SU-DHL-6 (cell line): Measurements from ENCODE around the gene DUSP5.

ENCODE experiments used
- H2AFZ ChIP-seq: fragments of 200-600 bp; sonication (generic); 2 replicates; pipeline ENCODE4 v1.6.1; 2014; ENCODE audit warnings: low read depth, mild to moderate bottlenecking, moderate library complexity, mixed read lengths, antibody characterized with exemption, low read length; ENCODE audit not compliant: severe bottlenecking
- H3F3A ChIP-seq: fragments of 200-600 bp; shearing (Covaris generic); 2 replicates; pipeline ENCODE4 v1.6.0; 2016; ENCODE audit warnings: antibody characterized with exemption, mild to moderate bottlenecking; ENCODE audit not compliant: insufficient read depth
- H3K27ac ChIP-seq: fragments of 200-600 bp; sonication (generic); 2 replicates; pipeline ENCODE4 v1.5.1; 2016; ENCODE audit warnings: low read depth, mild to moderate bottlenecking, low read length, moderate library complexity, mixed read lengths
- H3K27me3 ChIP-seq: fragments of 200-600 bp; sonication (generic), shearing (Covaris generic); 2 replicates; pipeline ENCODE4 v1.6.0; 2014; ENCODE audit warnings: mild to moderate bottlenecking, low read length
- H3K36me3 ChIP-seq: fragments of 200-600 bp; sonication (generic); 2 replicates; pipeline ENCODE4 v1.6.1; 2014; ENCODE audit warnings: mild to moderate bottlenecking, low read length, mixed read lengths
- H3K4me2 ChIP-seq: fragments of 300-600, 200-600 bp; shearing (Covaris generic), sonication (generic); 2 replicates; pipeline ENCODE4 v1.6.0; 2014; ENCODE audit warnings: low read length, low read depth, mild to moderate bottlenecking; ENCODE audit not compliant: poor library complexity, severe bottlenecking
- H3K4me3 ChIP-seq: fragments of 200-600 bp; sonication (generic); 2 replicates; pipeline ENCODE4 v1.5.1; 2014; ENCODE audit warnings: antibody characterized with exemption, low read length, mild to moderate bottlenecking, mixed read lengths; ENCODE audit not compliant: insufficient read depth, poor library complexity, severe bottlenecking
- H3K79me2 ChIP-seq: fragments of 200-600 bp; sonication (generic); 2 replicates; pipeline ENCODE4 v1.6.1; 2014; ENCODE audit warnings: mild to moderate bottlenecking, low read length, moderate library complexity; ENCODE audit not compliant: insufficient read depth
- H3K9ac ChIP-seq: fragments of 200-600 bp; sonication (generic); 2 replicates; pipeline ENCODE4 v1.7.0; 2014; ENCODE audit warnings: mild to moderate bottlenecking, low read length
- H3K9me2 ChIP-seq: fragments of 200-600 bp; sonication (generic); replicated peaks from 2 replicates; pipeline ENCODE4 v1.6.1; 2014; ENCODE audit warnings: low read length; ENCODE audit not compliant: insufficient read depth
- H3K9me3 ChIP-seq: fragments of 200-600 bp; sonication (generic); 2 replicates; pipeline ENCODE4 v1.6.1; 2014; ENCODE audit warnings: low read length, mixed read lengths; ENCODE audit not compliant: insufficient read depth
- H4K20me1 ChIP-seq: fragments of 200-600 bp; sonication (generic); 2 replicates; pipeline ENCODE4 v1.6.1; 2014; ENCODE audit warnings: low read depth, mild to moderate bottlenecking, antibody characterized with exemption, low read length, moderate library complexity, mixed read lengths
- EZH2phosphoT487 ChIP-seq: fragments of 200-600 bp; sonication (generic), shearing (Covaris generic); conservative IDR thresholded peaks from 2 replicates; pipeline ENCODE4 v1.6.1; 2018; ENCODE audit warnings: mild to moderate bottlenecking, antibody characterized with exemption, low read length, moderate library complexity, mixed read lengths
- TF ChIP-seq, protein P1 (sequence below): fragments of 200-600 bp; sonication (generic); IDR thresholded peaks from one replicate; pipeline ENCODE4 v1.5.1; 2017; ENCODE audit warnings: antibody characterized with exemption, mild to moderate bottlenecking, low read length, moderate library complexity; ENCODE audit not compliant: insufficient read depth, poor library complexity, severe bottlenecking

Gene DUSP5

DNA sequence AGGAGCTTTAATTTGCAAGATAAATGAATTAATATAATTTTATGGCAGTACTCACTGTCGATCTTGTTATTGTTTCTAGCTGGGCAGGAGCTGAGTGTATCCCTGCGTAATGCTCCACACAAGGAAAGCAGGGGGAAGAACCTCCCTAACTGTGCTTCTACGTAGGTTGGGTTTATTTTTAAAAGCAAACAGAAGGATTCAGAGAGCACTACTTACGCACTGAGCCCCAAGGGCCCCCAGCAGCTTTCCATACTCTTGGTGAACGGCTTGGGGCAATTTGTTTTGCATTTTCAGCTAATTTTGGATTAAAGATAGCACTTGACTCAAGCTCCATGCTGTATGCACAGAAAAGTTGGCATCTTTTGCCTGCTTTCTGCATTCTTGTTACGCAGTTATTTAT lies 9.6 kb downstream of the DUSP5 start:
- H3K4me2 ChIP-seq = no peak overlapping the region
- no peak overlapping the region for H3K27ac ChIP-seq
- no peaks in the 10 kb centered on the region for H3K27me3 ChIP-seq
- no peaks in the 10 kb centered on the region; the same call in 1 of the 2 replicates for H4K20me1 ChIP-seq
- no peak overlapping the region for H2AFZ ChIP-seq
- no peaks in the 10 kb centered on the region for H3K9me3 ChIP-seq
- TF ChIP-seq, protein P1, sequence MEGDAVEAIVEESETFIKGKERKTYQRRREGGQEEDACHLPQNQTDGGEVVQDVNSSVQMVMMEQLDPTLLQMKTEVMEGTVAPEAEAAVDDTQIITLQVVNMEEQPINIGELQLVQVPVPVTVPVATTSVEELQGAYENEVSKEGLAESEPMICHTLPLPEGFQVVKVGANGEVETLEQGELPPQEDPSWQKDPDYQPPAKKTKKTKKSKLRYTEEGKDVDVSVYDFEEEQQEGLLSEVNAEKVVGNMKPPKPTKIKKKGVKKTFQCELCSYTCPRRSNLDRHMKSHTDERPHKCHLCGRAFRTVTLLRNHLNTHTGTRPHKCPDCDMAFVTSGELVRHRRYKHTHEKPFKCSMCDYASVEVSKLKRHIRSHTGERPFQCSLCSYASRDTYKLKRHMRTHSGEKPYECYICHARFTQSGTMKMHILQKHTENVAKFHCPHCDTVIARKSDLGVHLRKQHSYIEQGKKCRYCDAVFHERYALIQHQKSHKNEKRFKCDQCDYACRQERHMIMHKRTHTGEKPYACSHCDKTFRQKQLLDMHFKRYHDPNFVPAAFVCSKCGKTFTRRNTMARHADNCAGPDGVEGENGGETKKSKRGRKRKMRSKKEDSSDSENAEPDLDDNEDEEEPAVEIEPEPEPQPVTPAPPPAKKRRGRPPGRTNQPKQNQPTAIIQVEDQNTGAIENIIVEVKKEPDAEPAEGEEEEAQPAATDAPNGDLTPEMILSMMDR = no peak
- TF ChIP-seq EZH2phosphoT487 = no peak
- no peaks in the 10 kb centered on the region for H3K36me3 ChIP-seq
- no peak overlapping the region for H3K9ac ChIP-seq
- no peaks in the 10 kb centered on the region for H3F3A ChIP-seq
- H3K9me2 ChIP-seq = no peaks in the 10 kb centered on the region
- H3K79me2 ChIP-seq = no peaks in the 10 kb centered on the region
- no peak overlapping the region for H3K4me3 ChIP-seq

DNA sequence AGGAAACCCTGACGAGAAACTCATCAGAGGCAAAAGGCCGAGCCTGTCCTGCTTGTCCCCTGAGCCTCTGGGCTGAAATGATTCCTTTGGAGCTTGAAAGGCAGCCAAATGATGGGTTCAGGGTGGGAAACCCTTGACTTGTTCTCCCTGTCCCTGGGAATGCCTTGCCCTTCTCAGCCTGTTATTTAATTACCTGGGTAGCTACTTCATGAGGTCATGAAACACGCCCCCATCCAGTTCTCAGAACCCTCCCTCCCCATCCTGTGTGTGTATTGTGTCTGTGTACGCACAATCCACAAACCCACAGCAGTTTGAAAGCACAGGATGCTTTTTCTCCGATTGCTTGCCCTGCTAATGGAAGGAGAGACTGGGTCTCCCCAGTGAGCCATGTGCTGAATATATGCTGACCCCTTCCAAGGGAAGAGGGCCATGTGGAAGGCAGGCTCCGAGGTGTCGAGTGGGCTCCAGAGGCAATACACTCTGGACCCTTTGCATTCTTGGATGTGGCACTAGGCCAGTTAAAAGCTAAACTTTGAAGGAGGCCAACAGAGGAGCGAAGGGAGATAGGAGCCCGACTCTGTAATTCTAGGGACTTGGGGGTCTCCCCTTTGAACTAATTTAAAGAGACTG lies 10.6 kb downstream of the DUSP5 start:
- no peak overlapping the region for H3K9ac ChIP-seq
- H3K27ac ChIP-seq = no peak overlapping the region
- no peak overlapping the region for H2AFZ ChIP-seq
- no peaks in the 10 kb centered on the region for H3K36me3 ChIP-seq
- no peaks in the 10 kb centered on the region; the same call in 1 of the 2 replicates for H4K20me1 ChIP-seq
- no peaks in the 10 kb centered on the region for H3K9me3 ChIP-seq
- H3K4me2 ChIP-seq = no peak overlapping the region
- H3K4me3 ChIP-seq = no peak overlapping the region
- no peaks in the 10 kb centered on the region for H3F3A ChIP-seq
- H3K9me2 ChIP-seq = no peaks in the 10 kb centered on the region
- no peaks in the 10 kb centered on the region for H3K27me3 ChIP-seq
- TF ChIP-seq, protein P1 = no peak
- no peak for TF ChIP-seq EZH2phosphoT487
- no peaks in the 10 kb centered on the region for H3K79me2 ChIP-seq

DNA sequence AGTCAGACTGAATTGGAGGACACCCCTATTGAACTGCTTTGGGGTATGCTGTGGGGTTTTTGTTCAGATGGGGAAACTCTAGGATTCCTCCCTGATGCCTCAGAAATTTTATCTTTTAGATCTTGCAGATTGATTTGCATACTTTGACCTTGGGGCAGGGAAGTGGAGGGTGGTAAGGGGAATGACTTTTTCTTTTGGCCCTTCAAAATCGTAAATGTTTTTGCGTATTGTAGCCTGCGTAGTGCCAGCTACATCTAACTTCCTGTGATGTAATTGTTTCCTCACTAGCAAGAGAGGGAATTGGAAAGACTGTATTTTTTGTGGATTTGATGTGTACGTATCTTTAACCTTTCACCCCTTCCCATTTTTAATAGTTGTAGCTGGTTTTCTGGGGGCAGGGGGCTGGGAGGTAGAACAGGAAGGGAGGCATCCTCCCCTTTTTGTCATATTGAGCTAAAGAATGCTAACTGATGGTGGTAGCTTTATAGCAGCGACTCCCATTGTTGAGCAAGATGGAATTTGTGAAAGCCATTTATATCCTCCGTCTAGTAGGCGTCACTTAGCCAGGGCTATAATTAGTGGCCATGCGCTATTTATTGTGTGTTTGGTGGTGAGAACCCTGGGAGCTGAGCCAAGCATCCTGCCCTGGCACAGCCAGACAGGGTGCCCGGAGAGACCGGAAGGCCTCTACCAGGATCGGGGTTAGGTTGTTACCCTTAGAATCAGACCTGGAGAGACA lies 11.3 kb downstream of the DUSP5 start:
- no peaks in the 10 kb centered on the region for H3K79me2 ChIP-seq
- H3K9ac ChIP-seq = no peak overlapping the region
- H2AFZ ChIP-seq = no peak overlapping the region
- H3K9me3 ChIP-seq = no peaks in the 10 kb centered on the region
- TF ChIP-seq EZH2phosphoT487 = no peak
- TF ChIP-seq, protein P1 = no peak
- no peaks in the 10 kb centered on the region for H3K9me2 ChIP-seq
- H3K27me3 ChIP-seq = no peaks in the 10 kb centered on the region
- H3K27ac ChIP-seq = no peak overlapping the region
- H3K4me3 ChIP-seq = no peak overlapping the region
- no peak overlapping the region for H3K4me2 ChIP-seq
- no peaks in the 10 kb centered on the region; the same call in 1 of the 2 replicates for H4K20me1 ChIP-seq
- H3K36me3 ChIP-seq = no peaks in the 10 kb centered on the region
- H3F3A ChIP-seq = no peaks in the 10 kb centered on the region
